Brain microvascular endothelial cell (primary cell): ENCODE data around the gene GIPC3.

Experiments
- DNase-seq: peaks from one replicate; pipeline ENCODE4 v3.0.0-alpha.2; 2020
- H3K27ac ChIP-seq: fragments of 250-450 bp; sonication (Bioruptor Pico); 2 replicates; pipeline ENCODE4 v1.5.1; 2020; ENCODE audit warnings: mild to moderate bottlenecking, moderate library complexity
- H3K27me3 ChIP-seq: fragments of 250-450 bp; sonication (Bioruptor Pico); replicated peaks from 2 replicates; pipeline ENCODE4 v1.5.1; 2020; ENCODE audit warnings: mild to moderate bottlenecking
- H3K36me3 ChIP-seq: fragments of 250-450 bp; sonication (Bioruptor Pico); replicated peaks from 2 replicates; pipeline ENCODE4 v1.5.1; 2020; ENCODE audit warnings: mild to moderate bottlenecking
- H3K4me3 ChIP-seq: 2 replicates; pipeline ENCODE4 v1.5.1; 2011; ENCODE audit warnings: low read depth, mild to moderate bottlenecking, control low read depth, low read length, moderate library complexity
- in situ Hi-C: cut with HindIII; loops from 2 replicates; pipeline ENCODE4 v1.10.0; 2017; ENCODE audit warnings: low sequenced_read_pairs, low pct_ligation_motif_present
- TF ChIP-seq, protein P1 (sequence below): IDR thresholded peaks from 2 replicates; pipeline ENCODE4 v1.5.1; 2011; ENCODE audit warnings: low read depth, mild to moderate bottlenecking, moderate library complexity, low read length, control low read depth, inconsistent platforms; ENCODE audit errors: missing control alignments

GIPC3 gene

DNA sequence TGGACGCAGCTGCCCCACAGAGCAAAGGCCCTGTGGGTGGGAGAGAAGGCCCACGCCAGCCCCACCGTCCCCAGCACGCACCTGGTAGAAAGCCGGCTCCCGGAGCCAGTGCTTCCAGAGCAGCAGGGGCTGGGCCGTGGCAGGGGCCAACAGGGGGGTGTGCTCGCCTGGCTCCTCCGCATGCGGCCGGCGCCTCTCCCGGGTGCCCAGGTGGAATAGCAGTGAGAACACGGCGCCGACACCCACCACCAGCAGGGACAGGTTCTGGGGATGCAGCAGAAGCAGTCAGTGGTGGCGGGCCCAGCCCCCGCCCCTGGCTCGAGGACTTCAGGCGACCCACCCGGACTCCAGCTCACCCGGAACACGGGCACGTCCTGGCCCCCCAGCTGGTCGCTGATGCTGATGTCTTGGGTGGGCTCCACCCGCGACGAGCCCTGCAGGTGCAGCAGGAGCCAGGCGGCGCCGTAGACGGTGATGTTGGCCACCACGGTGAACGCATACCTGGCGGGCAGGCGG, 37.5 kb upstream of the GIPC3 start:
- no peak overlapping the region for H3K27ac ChIP-seq
- TF ChIP-seq, protein P1, sequence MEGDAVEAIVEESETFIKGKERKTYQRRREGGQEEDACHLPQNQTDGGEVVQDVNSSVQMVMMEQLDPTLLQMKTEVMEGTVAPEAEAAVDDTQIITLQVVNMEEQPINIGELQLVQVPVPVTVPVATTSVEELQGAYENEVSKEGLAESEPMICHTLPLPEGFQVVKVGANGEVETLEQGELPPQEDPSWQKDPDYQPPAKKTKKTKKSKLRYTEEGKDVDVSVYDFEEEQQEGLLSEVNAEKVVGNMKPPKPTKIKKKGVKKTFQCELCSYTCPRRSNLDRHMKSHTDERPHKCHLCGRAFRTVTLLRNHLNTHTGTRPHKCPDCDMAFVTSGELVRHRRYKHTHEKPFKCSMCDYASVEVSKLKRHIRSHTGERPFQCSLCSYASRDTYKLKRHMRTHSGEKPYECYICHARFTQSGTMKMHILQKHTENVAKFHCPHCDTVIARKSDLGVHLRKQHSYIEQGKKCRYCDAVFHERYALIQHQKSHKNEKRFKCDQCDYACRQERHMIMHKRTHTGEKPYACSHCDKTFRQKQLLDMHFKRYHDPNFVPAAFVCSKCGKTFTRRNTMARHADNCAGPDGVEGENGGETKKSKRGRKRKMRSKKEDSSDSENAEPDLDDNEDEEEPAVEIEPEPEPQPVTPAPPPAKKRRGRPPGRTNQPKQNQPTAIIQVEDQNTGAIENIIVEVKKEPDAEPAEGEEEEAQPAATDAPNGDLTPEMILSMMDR = no peak
- in situ Hi-C loops = no loop called here

DNA sequence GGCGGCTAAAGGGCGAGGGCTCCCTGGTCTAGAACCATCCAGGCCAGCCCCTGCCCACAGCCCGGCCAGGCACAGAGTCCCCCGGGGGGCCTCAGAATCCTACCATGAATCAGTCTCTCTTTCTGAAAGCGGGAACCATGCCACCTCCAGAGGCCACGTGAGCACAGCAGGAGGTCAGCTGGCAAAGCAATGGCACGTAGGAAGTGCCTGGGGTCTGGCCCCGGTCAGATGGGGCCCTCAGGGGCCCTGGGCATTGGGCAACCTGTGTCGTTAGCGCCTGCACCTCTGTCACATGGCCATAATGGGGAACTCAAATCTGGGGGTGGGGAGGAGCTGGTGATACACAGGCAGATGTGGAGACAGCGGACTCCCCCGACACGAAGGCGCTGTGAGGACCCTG, 36.7 kb upstream of the GIPC3 start:
- TF ChIP-seq, protein P1 = no peak
- no peak overlapping the region for H3K4me3 ChIP-seq
- DNase-seq = no peak
- in situ Hi-C loops = no loop called here
- no peaks in the 10 kb centered on the region for H3K27me3 ChIP-seq
- peaks cover 61% of the 10 kb centered on the region for H3K36me3 ChIP-seq
- no peak overlapping the region for H3K27ac ChIP-seq

More for the DNA sequence above, 37.5 kb upstream of the GIPC3 start:
- H3K36me3 ChIP-seq = peaks cover 66% of the 10 kb centered on the region
- DNase-seq = no peak
- H3K27me3 ChIP-seq = no peaks in the 10 kb centered on the region
- no peak overlapping the region for H3K4me3 ChIP-seq

DNA sequence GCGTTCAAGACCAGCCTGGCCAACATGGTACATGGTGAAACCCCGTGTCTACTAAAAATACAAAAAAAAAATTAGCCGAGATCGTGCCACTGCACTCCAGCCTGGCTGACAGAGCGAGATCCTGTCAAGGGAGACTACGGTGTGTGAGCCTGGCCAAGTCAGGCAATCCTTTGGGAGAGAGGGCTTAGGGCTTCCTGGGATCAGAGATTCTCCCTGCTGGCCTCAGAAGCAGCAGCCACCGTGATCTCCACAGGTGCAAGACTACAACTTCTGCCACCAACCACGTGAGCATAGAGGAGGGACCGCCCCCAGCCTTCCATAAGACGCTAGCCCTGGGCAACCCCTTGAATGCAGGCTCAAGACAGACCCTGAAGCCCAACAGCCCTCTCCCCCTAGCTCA, 35.5 kb upstream of the GIPC3 start:
- no peaks in the 10 kb centered on the region for H3K27me3 ChIP-seq
- TF ChIP-seq, protein P1 = no peak
- no peak overlapping the region for H3K27ac ChIP-seq
- H3K36me3 ChIP-seq = peaks cover 49% of the 10 kb centered on the region
- in situ Hi-C loops = no loop called here
- no peak overlapping the region for H3K4me3 ChIP-seq
- no peak for DNase-seq

DNA sequence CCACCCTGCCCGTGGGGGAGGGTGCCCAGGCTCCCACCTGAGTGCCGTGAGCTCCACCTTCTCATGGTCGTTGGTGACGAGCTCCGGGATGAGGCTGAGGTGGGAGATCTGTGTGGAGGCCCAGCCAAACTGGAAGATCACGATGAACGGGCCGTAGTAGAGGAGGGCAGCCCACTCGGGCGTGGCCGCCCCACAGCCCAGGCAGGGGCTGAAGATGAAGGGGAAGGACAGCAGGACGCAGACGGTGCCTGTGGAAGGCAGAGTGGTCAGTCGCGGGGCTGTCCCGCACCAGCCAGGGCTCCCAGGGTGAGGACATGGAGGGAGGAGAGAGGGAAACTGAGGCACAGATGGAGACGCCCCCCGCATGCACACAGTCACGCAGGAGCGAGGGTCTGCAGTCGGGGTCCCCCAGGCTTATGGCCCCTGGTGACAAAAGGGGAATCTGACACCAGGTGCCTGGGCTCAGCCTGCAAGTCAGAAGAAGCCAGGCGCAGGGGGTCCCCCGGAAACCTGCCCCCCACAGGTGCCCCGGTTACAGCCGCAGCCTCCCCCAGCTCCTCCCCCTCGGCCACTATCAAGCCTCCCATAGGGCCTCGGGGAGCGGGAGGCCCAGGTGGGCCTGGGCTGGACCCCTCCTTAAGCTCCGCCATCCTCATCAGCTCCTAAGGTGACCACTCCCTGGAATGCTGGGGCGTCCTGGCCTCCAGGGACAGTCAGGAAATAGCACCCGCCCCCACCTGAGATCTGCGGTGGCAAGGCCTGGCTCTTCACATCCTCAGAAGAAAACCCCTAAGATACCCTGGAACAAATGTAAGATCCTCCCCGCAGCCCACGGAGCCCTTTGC, 34.1 kb upstream of the GIPC3 start:
- Histone ChIP-seq H3K27ac (no peak overlapping the region), H3K4me3 (no peak overlapping the region), H3K27me3 (no peaks in the 10 kb centered on the region), H3K36me3 (peaks cover 39% of the 10 kb centered on the region)
- TF ChIP-seq, protein P1 = no peak
- in situ Hi-C loops = no loop called here
- no peak for DNase-seq

DNA sequence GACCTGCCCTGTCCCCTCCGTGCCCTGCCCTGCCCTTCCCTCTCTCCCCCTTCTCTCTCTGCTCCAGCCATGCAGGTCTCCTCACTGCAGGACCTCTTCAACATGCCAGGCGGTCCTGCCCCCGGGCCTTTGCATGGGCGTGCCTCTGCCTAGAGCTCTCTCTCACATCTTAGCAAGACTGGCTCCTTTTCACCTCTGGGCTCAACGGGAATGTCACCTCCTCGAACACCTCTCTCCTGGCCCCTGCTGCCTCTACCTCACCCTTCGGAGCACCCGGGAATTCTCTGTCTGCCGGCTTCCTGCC, 33.5 kb upstream of the GIPC3 start:
- peaks cover 35% of the 10 kb centered on the region for H3K36me3 ChIP-seq
- DNase-seq = no peak
- in situ Hi-C loops = no loop called here
- no peak overlapping the region for H3K4me3 ChIP-seq
- no peak overlapping the region for H3K27ac ChIP-seq
- H3K27me3 ChIP-seq = no peaks in the 10 kb centered on the region
- TF ChIP-seq, protein P1 = no peak
